NCI-H1436 (cell line): Measurements from ENCODE around the gene RGS12.

Source experiments
- DNase-seq: peaks from one replicate; lab custom pipeline; 2025; lab: John Stamatoyannopoulos, UW

Gene RGS12

GRCh38 chr4:3312362-3312761 is 19.5 kb downstream of the RGS12 start:
- no peak for DNase-seq

- no peak for DNase-seq
Measured at GRCh38 chr4:3313139-3313538, 20.3 kb downstream of the RGS12 start.

DNA sequence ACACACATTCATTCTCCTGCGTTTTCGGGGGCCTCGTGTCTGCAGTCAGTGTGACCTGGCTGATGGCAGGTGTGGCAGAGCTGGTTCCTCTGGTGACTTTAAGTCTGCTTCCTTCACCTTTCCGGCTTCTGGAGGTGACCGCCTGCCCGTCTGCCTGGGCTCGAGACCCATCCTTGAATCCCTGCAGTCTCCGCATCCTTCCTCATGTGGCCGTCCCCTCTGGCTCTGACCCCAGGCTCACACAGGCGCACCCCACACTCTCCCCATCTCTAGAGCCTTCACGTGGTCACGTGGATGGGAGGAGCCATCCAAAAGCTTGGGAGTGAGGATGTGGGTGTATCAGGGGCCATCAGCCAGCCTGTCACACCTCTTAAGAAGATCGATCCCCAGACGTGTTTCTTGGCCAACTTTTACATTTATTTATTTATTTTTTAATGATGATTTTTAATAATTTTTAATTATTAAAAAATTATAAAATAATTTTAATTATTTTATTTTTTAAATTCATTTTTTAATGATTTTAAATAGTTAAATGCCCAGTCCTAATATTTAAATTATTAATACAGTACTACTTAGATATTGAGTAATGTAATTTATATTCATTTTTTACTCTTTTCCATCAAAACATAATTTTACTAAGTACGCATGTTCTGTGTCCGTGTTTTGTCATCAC is 20.9 kb downstream of the RGS12 start:
- no peak for DNase-seq

- DNase-seq = no peak
Measured at GRCh38 chr4:3314706-3315260, 22.0 kb downstream of the RGS12 start.

DNA sequence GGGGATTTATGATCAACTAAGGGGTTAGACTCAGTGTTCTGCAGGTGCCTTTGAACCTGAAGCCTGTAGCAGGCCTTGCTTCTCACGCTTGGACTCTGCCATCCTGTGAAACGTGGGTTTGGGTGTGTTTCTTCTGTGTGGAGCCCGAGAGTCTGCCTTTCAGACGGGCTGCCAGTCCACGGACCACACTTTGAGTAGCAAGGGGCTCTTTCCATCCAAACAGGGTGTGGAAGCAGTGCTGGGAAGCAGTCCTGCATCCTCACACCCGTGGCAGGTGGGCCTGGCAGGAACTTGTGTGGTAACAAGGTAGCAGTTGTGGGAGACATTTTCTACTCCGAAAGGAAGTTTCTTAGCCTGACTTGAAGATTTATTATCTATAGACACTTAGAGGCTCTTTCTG is 22.7 kb downstream of the RGS12 start:
- no peak for DNase-seq

GRCh38 chr4:3316146-3316545 is 23.3 kb downstream of the RGS12 start:
- DNase-seq = no peak

DNA sequence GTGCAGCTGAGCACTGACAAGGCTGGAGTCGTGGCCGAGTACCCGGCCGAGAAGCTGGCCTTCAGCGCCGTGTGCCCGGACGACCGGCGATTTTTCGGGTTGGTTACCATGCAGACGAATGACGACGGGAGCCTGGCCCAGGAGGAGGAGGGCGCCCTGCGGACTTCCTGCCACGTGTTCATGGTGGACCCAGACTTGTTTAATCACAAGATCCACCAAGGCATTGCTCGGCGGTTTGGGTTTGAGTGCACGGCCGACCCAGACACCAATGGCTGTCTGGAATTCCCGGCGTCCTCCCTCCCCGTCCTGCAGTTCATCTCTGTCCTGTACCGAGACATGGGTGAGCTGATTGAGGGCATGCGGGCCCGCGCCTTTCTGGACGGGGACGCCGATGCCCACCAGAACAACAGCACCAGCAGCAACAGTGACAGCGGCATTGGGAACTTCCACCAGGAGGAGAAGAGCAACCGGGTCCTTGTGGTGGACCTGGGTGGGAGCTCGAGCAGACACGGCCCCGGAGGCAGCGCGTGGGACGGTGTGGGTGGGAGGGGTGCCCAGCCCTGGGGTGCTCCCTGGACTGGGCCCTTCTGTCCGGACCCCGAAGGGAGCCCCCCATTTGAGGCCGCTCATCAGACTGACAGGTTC is 24.3 kb downstream of the RGS12 start:
- no peak for DNase-seq

DNA sequence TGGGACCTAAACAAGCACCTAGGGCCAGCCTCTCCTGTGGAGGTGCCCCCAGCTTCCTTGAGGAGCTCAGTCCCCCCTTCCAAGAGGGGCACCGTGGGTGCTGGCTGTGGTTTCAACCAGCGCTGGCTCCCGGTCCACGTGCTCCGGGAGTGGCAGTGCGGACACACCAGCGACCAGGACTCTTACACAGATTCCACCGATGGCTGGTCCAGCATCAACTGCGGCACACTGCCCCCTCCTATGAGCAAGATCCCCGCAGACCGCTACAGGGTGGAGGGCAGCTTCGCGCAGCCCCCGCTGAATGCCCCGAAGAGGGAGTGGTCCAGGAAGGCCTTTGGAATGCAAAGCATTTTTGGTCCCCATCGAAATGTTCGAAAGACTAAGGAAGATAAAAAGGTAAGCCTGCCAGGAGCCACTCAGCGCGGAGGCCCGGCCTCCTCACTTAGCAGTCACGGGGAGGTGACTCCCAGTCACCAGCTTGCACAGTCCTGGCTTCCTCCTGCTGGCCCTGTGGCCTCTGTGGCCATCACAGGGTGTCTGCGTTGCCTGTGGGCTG is 24.9 kb downstream of the RGS12 start:
- DNase-seq = no peak

DNA sequence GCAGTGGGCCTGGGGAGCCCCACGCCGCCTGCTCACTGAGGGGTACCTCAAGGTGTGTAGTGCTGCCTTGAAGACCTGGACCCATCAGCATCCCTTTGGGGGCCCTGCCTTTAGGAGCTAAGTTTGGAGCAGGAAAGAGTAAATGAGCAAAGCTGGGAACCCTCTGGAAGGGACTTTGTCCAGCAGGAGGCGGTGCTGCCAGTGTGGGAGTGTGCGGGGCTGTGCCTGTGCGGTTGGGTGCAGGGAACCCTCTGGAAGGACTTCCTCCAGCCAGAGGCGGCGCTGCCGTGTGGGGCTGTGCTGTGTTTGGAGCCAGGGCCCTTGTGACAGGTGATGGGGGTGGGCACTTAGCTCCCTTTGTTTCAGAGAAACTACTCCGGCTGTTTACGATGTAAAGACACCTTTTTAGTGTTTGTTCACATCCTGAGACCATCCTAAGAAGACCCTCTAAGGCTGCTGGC is 25.8 kb downstream of the RGS12 start:
- DNase-seq = no peak

DNA sequence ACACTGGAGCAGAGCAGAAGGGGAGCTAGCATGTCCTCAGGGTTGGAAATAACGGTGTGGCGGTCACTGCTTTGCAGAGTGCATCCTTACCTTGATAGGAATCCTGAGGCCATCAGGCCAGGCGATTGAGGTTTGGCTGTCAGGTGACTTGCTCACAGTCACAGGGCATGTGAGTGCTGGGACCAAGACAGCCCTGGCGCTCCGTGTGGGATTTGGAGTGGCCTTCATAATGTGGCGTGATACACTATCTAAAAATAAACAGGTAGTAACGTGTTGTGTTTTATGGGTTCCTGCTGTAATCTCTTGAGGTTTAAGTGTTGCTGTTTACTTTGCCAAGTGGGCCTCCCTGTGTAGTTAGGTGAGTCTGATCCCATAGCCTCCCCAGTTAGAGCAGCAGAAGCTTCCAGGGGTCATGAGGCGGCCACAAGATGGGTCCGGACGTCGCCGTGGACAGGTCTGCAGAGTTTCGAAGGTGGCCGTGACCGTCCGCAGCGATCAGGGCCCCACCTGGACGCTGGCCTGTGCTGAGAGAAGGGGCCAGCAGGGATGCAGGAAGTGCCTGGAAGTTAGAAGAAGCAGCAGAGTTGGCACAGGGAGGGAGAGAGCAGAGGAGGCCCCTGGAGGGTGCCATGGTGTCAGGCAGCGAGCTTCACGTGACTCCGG is 27.7 kb downstream of the RGS12 start:
- DNase-seq = no peak

DNA sequence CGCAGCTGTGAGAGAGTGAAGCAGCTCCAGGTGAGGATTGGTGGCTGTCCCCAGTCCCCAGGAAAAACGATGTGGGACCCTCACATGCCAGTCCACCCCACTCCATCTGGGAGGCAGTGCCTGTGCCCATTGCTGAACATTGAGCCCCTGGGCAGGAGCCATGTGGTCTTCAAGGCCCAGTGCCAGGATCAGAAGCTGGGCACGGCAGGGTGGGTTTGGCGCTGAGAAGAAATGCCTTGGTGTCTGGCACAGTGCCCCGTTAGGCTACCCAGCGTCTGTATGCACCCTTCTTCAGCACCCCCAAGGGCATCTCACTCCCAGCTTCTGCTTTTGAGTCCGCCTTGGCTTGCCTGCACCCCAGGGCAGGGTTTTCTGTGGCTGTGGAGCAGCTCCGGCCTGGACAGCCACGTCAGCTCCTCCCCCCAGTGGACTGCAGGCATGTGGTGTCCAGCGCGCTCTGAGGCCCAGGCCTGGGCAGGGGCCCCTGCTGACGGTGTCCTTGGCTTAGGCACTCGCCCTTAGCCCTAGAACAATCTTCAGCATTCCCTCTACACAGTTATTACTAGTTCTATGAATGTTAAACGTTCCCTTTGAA is 28.6 kb downstream of the RGS12 start:
- no peak for DNase-seq

- no peak for DNase-seq
Measured at GRCh38 chr4:3322059-3322550, 29.3 kb downstream of the RGS12 start.

DNA sequence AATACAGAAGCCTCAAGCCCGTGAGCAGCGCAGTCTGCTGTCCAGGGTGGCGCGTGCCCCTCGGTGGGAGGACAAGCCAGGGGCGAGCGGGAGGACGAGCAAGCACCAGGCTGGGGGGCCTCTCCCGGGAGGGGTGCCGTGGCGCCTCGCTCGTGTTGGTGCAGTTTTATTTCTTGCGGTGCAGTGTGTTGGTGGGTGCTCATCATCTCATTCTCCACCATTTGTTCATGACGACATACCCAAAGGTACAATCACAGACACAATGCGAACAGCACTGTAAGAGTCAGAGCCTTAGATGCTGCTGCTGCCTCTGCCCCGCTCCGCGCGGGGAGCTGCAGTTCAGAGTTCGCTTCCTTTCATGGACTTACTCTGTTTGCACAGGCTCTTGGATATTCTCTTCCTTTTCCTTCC is 30.3 kb downstream of the RGS12 start:
- no peak for DNase-seq

GRCh38 chr4:3324093-3324815 is 31.4 kb downstream of the RGS12 start:
- no peak for DNase-seq

DNA sequence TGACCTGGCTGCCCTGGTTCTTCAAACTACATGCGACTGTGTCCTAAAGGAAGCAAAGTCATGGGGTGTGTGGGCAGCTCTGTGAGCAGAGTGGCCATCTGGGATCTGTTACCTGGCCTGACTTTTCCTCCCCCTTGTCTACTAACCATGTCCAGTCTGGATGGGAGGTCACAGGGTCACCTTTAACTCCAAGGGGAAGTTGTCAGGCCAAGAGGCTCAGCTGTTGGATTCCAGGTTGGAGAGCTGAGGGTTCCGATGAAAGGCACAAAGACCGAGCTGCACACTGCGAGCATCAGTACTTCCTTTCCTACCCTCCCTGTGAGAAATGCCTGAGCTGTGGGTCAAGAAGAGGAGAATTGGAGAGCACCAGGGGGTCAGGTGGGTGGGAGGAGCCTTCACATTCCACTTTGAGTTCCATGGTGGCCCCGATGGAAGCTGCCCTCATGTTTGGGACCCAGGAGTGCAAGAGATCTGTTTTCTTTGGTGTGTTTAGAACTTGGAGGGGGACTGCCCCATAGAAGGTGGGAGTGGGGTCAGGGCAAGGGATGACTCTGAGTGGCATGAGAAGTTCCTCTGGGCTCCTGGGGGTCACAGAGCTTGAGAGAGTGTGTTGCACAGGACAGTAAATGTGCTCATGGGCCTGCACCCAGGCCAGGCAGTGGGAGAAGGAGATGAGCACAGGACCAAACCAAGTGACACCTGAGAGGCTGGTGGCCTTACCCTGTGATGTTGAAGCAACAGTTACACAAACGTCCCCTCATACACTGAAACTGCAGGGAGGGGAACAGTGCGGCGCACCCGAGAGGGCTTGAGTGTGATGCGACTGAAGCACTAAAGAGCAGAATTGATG is 36.2 kb downstream of the RGS12 start:
- DNase-seq = no peak

DNA sequence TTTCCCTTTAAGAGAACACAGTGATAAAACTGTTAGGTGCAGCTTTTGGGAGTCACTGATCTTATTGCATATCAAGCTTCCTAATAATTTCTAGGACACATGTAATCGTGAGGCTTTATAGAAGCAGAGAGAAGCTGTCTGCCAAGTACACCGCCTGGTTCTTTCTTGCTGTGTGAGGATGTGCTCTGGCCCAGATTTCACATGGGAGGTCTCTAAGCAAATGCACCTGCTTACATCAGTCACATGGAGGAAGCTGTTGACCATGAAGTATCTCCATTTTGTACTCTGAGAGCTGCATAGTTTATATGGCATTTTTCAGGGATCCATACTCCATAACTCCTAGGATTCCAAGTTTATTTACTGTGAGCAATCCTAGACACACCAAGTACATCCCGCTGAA is 37.1 kb downstream of the RGS12 start:
- no peak for DNase-seq

DNA sequence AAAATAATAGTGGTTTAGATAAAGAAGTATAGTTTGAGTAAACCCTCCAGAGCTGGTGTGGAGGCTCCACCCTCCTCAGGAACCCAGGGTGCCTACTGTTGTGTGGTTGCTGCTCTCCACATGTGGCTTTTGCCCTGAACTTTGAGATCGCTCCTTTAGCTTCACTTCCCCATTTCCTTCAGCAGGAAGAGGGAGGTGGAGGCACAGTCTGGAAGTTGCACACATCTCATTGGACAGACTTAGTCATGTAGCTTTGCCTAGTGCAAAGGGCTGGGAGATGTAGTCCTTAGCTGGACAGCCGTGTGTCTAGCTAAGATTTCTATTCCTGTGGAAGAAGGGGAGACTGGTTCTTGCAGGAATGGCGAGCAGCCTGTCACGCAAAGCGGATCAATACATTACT is 37.9 kb downstream of the RGS12 start:
- no peak for DNase-seq

DNA sequence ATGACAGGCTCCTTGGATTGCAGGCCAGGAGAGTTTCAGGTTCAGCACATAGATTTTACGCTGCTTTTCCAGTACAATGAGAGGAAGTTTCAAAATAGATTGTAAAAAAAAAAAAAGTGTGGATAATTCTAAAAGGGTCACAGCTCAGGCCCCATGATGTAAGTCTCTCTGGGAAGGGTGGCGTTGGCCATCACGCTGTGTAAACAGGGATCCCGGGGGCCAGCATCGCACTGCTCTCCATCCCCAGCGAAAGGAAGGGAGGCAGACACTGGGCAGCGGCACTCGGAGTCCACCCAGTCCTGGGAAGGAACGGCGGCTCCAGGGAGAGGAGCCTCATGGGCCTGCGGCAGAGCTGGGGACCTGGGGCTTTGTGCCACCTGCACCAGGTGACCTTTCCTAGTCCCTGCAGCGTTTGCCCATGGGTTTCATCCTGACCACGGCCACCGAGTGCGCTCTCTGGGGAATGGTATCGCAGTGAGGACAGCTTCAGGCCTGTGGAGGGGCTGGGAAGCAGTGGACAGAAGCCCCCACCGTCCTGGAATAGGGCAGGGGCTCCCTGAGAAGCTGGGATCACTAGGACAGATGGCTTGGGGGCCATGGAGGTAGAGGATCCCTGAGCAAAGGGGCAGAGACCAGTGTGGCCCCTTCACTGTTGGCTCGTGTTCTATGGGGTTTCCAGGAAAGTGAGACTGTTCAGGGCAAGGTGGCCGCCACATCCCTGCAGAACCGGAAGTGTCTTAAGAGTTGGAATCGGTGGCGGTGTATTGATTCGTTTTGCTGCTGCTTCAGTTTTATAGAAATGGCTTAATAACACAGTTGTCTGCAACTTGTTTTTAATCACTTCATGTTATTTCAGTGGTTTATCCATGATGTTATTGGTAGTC is 38.9 kb downstream of the RGS12 start:
- no peak for DNase-seq

DNA sequence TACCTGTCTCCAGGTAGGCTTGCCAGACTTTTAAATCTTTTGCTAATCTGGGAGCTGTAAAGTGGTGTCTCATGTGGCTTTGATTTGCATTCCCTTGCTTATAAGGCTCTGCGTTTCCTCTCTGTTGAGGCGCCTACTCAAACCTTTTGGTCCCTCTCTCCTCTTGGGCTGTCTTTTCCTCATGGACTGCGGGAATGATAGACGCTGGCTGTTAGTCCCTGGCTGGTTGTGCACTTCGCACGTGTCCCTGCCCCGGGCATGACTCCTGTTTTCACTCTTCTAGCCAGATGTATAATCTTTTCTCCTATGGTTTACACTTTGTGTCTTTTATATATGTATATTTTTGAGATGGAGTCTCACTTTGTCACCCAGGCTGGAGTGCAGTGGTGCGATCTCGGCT is 39.7 kb downstream of the RGS12 start:
- DNase-seq = no peak

DNA sequence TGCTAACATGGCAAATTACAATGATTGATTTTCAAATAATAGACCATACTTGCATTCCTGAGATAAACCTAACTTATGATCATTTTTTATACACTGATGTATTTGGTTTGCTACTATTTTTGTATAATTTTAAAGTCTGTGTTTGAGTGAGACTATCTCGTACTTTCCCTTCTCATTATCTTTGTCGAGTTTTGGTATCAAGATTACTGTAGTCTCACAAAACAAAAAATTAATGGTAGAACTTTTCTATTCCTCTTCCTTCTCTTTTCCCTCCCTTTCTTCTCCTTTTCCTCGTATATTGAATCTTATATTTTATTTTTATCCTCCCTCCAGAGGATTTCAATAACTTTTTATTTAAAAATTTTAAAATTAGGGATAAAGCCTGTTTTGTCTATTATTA is 41.5 kb downstream of the RGS12 start:
- no peak for DNase-seq
